Effector memory CD4-positive, alpha-beta T cell (primary cell): Measurements from ENCODE around the gene PPARD.
"Not testable (repeated sequence)": the region's sequence is repeated elsewhere in the genome, so short reads cannot be mapped to it uniquely, and the experiment has no call there.

ENCODE experiments used
- DNase-seq, 3 donors: peaks; one replicate each; pipeline ENCODE4 v3.0.0-alpha.2; 2020
- H3K27ac ChIP-seq: 2 replicates; pipeline ENCODE4 v1.7.0; 2013; ENCODE audit warnings: mild to moderate bottlenecking, low read length, moderate library complexity; ENCODE audit not compliant: insufficient read depth, poor library complexity, severe bottlenecking
- H3K27me3 ChIP-seq: replicated peaks from 2 replicates; pipeline ENCODE4 v1.7.0; 2013; ENCODE audit warnings: mild to moderate bottlenecking, low read length; ENCODE audit not compliant: insufficient read depth, control insufficient read depth, poor library complexity, severe bottlenecking
- H3K36me3 ChIP-seq: 2 replicates; pipeline ENCODE4 v1.7.0; 2013; ENCODE audit warnings: mild to moderate bottlenecking, low read length, moderate library complexity; ENCODE audit not compliant: control insufficient read depth, insufficient read depth
- H3K4me1 ChIP-seq: 2 replicates; pipeline ENCODE4 v1.7.0; 2013; ENCODE audit warnings: low read length, mild to moderate bottlenecking; ENCODE audit not compliant: control insufficient read depth, insufficient read depth, poor library complexity, severe bottlenecking
- H3K4me3 ChIP-seq: 2 replicates; pipeline ENCODE4 v1.7.0; 2013; ENCODE audit warnings: low read length, low read depth, mild to moderate bottlenecking; ENCODE audit not compliant: insufficient read depth, poor library complexity, severe bottlenecking
- H3K9me3 ChIP-seq: 2 replicates; pipeline ENCODE4 v1.7.0; 2013; ENCODE audit warnings: mild to moderate bottlenecking, low read length, moderate library complexity; ENCODE audit not compliant: control insufficient read depth

PPARD gene

DNA sequence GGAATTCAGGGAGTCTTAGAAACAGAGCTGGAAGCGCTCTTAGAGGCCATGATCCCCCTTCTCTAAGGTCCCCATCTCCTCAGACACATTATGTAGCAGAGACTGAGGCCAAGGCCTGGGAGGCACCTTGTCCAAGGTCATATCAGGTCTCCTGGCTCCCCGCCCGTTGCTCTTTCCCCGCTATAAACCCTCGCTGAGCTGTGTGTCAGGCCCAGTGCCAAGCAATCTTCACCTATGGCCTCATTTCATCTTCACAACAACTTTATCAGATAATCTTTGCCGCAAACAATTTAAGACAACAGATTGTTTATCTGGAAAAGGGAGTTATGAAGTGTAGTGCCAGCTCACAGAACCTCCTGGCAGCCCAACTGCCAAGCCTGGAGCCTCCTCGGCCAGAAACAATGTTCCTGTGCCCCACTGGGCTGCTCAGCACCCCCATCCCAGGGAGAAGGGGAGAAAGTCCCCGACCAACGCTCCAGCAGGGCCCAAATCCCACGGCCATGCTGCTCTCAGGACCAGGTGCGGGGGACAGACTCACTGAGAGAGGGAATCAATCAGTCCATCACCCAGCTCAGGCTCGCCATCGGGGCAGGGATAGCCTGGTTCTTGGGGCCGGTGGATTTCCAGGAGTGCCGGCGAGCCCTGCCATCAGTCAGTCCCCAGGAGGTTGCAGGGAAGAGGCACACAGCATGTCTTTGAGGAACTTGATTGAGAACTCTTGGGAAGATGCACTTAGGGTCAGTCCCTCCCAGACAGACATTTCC, 92.9 kb downstream of the PPARD start:
- H3K9me3 ChIP-seq, result no peaks in the 10 kb centered on the region
- no peaks in the 10 kb centered on the region for H3K36me3 ChIP-seq
- no peak overlapping the region for H3K4me3 ChIP-seq
- DNase-seq, result no peak
- no peaks in the 10 kb centered on the region for H3K27me3 ChIP-seq
- no peak overlapping the region for H3K27ac ChIP-seq
- no peaks in the 10 kb centered on the region for H3K4me1 ChIP-seq

DNA sequence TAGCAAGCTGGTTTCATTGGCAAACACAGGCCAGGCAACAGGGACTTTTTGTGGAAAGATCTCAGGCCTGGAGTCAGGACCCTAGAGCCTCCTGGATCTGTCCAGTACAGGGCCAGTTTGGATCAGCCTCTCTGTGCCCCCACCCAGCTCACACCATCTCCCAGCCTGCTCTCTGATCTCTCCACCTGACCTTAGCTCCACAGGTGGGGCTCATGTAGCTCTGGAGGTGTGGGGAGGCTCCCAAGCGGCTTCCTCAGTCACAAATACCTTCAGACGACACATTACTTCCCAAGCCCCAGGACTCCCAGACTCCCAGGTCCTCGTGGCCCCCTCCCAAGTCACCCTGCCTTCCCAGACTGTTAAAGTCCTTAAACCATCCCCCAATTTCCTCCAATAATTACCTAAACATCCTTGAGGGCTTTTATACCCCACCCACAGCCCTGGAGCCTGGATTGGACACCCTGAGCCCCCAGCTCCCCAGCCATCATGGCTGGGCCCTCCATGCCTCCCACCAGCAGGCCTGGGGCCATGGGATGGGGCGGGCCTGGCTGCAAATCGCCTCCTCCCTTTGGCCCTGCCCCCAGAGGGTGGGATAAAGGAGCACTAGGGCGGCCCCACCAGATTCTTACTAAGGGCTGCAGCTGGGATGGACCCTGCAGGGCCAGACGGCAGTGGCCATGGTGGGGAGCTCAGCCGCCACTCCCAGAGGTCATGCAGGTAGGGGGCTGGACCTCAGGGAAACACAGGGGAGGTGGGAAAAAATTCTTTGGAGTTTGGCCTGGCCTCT, 93.9 kb downstream of the PPARD start:
- DNase-seq, result no peak
- no peaks in the 10 kb centered on the region for H3K4me1 ChIP-seq
- no peaks in the 10 kb centered on the region for H3K9me3 ChIP-seq
- H3K27ac ChIP-seq, result no peak overlapping the region
- no peaks in the 10 kb centered on the region for H3K36me3 ChIP-seq
- no peak overlapping the region for H3K4me3 ChIP-seq
- no peaks in the 10 kb centered on the region for H3K27me3 ChIP-seq

DNA sequence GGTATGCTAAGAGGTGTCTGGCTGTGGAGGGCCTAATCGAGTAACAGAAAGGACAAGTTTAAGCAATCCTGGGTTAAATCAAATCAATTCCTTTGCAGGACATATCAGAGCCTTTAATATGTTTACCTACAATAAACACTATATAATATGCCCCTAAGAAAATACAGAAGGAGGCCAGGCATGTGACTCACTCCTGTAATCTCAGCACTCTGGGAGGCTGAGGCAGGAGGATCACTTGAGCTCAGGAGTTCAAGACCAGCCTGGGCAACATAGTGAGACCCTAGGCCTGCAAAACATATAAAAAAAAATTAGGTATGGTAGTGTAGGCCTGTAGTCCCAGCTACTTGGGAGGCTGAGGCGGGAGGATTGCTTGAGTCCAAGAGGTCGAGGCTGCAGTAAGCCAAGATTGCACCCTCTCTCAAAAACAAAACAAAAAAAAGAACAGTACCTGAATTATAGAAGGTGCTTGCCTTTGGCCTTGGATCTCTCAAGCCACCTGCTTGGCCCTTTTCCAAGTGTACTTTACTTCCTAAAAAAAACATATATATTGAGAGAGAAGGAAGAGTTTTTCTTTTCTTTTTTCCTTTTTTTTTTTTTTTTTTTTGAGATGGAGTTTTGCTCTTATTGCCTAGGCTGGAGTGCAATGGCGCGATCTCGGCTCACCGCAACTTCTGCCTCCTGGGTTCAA, 96.2 kb downstream of the PPARD start:
- not testable (repeated sequence) for H3K36me3 ChIP-seq, H3K27ac ChIP-seq, H3K4me1 ChIP-seq

DNA sequence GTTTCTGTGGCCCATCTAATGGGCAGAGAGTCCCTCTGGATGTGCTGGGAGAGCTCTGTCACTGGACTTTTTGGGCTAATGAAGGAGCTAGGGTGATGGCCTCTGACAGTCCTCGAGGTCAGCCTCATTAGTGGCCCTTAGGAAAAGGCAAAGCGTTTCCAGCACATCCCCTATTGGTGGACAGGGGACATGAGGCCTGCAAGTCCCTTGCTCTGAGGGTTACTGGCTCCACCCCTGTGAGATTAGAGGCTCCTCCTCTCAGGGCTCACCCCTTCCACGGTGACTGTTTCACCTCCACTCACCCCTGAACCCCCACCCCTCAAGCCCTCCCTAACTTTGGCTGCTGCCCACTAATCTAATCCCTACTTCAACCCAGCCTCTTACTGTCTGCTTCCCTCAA, 97.0 kb downstream of the PPARD start:
- no peak for DNase-seq

More for the DNA sequence above, 96.2 kb downstream of the PPARD start:
- not testable (repeated sequence) for H3K4me3 ChIP-seq, H3K9me3 ChIP-seq, H3K27me3 ChIP-seq, DNase-seq

DNA sequence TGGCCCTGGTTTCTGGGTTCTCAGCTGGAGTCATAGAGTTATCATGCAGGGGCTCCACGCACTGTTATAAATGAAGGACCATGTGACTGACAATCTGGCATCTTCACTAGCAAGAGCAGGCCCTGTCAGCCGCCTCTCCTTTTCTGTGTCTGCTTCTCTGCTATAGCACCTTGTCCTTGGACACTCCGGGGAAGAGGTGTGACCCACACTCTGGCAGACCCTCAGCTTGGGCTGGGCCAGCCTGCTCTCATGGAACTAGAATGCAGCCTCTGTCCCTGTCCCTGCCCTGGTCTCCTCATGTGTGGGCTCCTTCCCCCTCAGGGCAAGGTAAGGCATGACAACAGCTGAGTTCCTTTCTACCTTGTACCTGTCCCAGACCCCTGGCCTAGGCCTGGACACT, 98.8 kb downstream of the PPARD start:
- Histone ChIP-seq H3K27me3 (no peaks in the 10 kb centered on the region), H3K36me3 (no peaks in the 10 kb centered on the region), H3K9me3 (no peaks in the 10 kb centered on the region), H3K4me3 (no peak overlapping the region), H3K27ac (no peak overlapping the region), H3K4me1 (no peaks in the 10 kb centered on the region)
- DNase-seq, result no peak

More for the DNA sequence above, 97.0 kb downstream of the PPARD start:
- Histone ChIP-seq H3K36me3 (no peaks in the 10 kb centered on the region), H3K9me3 (no peaks in the 10 kb centered on the region), H3K27ac (no peak overlapping the region), H3K4me3 (no peak overlapping the region), H3K27me3 (no peaks in the 10 kb centered on the region), H3K4me1 (no peaks in the 10 kb centered on the region)

DNA sequence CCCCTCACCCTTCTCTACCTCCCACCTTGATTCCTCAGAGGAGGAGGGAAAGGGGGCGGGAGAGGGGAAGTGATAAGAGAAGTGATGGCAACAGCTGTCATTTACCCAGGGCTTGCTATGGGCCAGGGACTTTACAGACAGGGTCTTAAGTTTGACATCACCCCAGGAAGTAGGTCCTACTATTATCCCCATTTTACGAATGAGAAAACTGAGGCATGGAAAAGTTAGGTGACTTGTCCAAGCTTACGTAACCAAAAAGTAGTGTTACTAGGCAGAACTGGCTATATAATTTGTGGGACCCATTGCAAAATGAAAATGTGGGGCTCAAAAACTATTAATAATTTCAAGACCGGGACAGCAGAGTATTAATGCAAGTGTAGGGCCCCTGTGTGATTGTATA, 99.3 kb downstream of the PPARD start:
- Histone ChIP-seq H3K4me1 (no peaks in the 10 kb centered on the region), H3K9me3 (no peaks in the 10 kb centered on the region), H3K27me3 (no peaks in the 10 kb centered on the region), H3K36me3 (no peaks in the 10 kb centered on the region), H3K4me3 (no peak overlapping the region), H3K27ac (no peak overlapping the region)
- DNase-seq, result no peak

DNA sequence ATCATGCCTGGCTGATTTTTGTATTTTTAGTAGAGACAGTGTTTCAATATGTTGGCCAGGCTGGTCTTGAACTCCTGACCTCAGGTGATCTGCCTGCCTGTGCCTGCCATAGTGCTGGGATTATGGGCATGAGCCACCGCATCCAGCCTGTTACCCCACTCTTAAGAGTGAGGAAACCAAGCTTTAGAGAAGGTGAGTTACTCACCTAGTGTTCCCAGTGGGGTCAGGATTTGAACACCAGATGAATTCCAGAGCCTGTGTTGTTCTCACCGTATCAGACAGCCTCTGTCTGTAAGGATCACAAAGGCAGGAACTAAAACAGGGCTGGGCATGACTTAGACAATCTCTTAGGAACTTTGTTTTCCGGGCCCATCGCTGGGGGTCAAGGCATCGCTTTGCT, 100.3 kb downstream of the PPARD start:
- H3K4me1 ChIP-seq, result no peaks in the 10 kb centered on the region
- no peaks in the 10 kb centered on the region for H3K36me3 ChIP-seq
- no peaks in the 10 kb centered on the region for H3K27me3 ChIP-seq
- no peak overlapping the region for H3K27ac ChIP-seq
- DNase-seq, result no peak
- H3K4me3 ChIP-seq, result no peak overlapping the region
- no peaks in the 10 kb centered on the region for H3K9me3 ChIP-seq

DNA sequence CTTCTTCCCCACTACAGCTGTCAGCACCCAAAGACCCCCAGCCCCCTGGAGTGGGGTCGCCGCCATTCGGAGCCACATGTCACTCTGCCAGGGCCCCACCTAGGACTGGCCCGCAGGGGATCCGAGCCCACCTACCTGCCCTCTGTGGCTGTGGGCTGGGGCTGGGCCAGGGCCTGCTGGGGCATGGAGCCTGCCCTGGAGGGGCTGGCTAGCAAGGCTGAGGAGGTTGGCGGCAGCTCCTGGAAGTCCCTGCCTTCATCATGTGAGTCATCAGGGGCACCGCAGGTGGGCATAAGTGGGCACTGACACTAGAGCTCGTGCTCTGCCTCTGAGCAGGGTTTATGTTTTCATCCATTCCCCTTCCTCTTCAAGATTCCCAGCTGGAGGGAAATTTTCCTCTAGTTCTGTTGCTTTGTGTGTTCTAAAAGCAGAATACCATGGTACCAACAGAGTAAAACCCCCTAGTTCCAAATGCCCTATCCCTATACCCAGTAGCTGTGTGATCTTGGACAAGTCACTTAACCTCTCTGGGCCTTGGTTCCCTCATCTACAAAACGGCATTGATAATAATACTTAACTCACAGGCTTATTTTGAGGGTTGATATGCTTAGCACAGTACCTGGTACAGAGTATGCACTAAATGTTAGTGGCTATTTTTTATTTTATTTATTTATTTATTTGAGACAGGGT, 101.1 kb downstream of the PPARD start:
- no peaks in the 10 kb centered on the region for H3K4me1 ChIP-seq
- H3K36me3 ChIP-seq, result no peaks in the 10 kb centered on the region
- DNase-seq, result no peak

DNA sequence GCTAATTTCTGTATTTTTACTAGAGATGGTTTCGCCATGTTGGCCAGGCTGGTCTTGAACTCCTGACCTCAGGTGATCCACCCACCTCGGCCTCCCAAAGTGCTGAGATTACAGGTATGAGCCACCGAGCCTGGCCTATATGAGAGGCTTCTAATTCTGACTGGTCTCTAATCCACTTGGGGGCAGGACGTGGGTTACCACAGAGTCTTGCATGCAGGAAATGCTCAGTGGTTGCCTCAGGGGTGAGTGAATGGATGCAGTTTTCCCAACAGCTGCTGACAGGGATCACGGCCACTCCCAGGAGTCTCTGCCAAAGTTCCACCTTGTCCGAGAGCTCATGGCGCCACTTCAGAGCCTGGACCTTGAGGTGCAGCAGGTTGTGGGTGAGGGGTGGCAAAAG, 103.3 kb downstream of the PPARD start:
- H3K9me3 ChIP-seq, result no peaks in the 10 kb centered on the region
- no peaks in the 10 kb centered on the region for H3K4me1 ChIP-seq
- H3K27me3 ChIP-seq, result no peaks in the 10 kb centered on the region
- DNase-seq, result no peak
- no peak overlapping the region for H3K27ac ChIP-seq
- H3K36me3 ChIP-seq, result no peaks in the 10 kb centered on the region
- H3K4me3 ChIP-seq, result no peak overlapping the region

More for the DNA sequence above, 101.1 kb downstream of the PPARD start:
- Histone ChIP-seq H3K27me3 (no peaks in the 10 kb centered on the region), H3K9me3 (no peaks in the 10 kb centered on the region), H3K27ac (no peak overlapping the region), H3K4me3 (no peak overlapping the region)
